Left ventricle myocardium inferior (tissue), 1 donor: ENCODE measurements around the gene WNT2B. TPM values are rescaled to one million over a fixed set of nuclear protein-coding genes. Genes with fewer than 3 reads are reported as not detected.

Experiments
- DNase-seq: peaks from one replicate; pipeline ENCODE4 v3.0.0-alpha.2; 2020
- H3K27ac ChIP-seq: fragments of 200-600 bp; replicated peaks from 2 replicates; pipeline ENCODE4 v1.8.0; 2021
- H3K27me3 ChIP-seq: fragments of 200-600 bp; 2 replicates; pipeline ENCODE4 v1.8.0; 2021; ENCODE audit warnings: low read depth
- H3K36me3 ChIP-seq: fragments of 200-600 bp; 2 replicates; pipeline ENCODE4 v1.8.0; 2021
- H3K4me1 ChIP-seq: fragments of 200-600 bp; 2 replicates; pipeline ENCODE4 v1.8.0; 2021
- H3K4me3 ChIP-seq: fragments of 200-600 bp; 2 replicates; pipeline ENCODE4 v1.8.0; 2021; ENCODE audit warnings: mild to moderate bottlenecking, moderate library complexity
- H3K9me3 ChIP-seq: fragments of 200-600 bp; replicated peaks from 2 replicates; pipeline ENCODE4 v1.8.0; 2021
- intact Hi-C: fragments of 100-400 bp; cut with micrococcal nuclease; formaldehyde crosslinking; loops from one replicate; pipeline ENCODE4 v1.11.0; 2022
- total RNA-seq: library from RNA; stranded (reverse); fragmentation: NEBNext Ultra II Directional; extraction: Animal tissue kit (Norgen Biotek cat#: 25700); gene quantifications from one replicate; pipeline ENCODE4 v1.2.1, GENCODE V29; 2021
- TF ChIP-seq, protein P1 (sequence below): fragments of 200-600 bp; IDR thresholded peaks from 2 replicates; pipeline ENCODE4 v1.8.0; 2021; ENCODE audit warnings: antibody characterized with exemption, mild to moderate bottlenecking, borderline replicate concordance
- donor health status: DM: no; HTN: yes; CAD: no; lungs with severe emphysema.

The WNT2B gene
- total RNA-seq, 1 donor from 2014 or later = 1.7 TPM

DNA sequence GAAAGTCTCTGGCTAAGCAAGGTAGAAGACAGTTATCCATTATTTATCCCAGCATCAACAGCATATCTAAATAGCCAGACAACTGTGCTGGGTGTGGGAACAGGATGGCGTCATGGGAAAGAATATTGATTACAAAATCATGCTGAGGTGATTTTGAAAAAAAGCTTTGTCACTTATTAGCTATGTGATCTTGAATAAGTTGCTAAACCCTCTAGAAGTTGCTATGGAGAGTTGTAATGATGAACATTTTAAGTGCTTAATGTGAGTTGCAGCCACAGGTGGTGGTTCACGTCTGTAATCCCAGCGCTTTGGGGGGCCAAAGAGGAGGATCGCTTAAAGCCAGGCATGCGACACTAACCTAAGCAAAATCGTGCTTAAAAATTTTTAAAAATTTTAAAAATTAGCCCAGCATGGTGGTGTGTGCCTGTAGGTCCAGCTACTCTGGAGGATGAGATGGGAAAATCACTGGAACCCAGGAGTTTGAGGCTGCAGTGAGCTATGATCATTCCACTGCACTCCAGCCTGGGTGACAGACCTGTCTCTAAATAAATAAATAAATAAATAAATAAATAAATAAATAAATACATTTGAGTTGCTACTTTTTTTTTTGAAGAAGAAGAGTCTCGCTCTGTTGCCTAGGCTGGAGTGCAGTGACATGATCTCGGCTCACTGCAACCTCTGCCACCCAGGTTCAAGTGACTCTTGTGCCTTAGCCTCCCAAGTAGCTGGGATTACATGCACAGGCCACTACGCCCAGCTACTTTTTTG lies 33.6 kb downstream of the WNT2B start:
- TF ChIP-seq, protein P1, sequence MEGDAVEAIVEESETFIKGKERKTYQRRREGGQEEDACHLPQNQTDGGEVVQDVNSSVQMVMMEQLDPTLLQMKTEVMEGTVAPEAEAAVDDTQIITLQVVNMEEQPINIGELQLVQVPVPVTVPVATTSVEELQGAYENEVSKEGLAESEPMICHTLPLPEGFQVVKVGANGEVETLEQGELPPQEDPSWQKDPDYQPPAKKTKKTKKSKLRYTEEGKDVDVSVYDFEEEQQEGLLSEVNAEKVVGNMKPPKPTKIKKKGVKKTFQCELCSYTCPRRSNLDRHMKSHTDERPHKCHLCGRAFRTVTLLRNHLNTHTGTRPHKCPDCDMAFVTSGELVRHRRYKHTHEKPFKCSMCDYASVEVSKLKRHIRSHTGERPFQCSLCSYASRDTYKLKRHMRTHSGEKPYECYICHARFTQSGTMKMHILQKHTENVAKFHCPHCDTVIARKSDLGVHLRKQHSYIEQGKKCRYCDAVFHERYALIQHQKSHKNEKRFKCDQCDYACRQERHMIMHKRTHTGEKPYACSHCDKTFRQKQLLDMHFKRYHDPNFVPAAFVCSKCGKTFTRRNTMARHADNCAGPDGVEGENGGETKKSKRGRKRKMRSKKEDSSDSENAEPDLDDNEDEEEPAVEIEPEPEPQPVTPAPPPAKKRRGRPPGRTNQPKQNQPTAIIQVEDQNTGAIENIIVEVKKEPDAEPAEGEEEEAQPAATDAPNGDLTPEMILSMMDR = no peak
- H3K27me3 ChIP-seq = no peaks in the 10 kb centered on the region
- H3K9me3 ChIP-seq = no peaks in the 10 kb centered on the region
- DNase-seq = no peak
- H3K4me3 ChIP-seq = no peak overlapping the region
- H3K27ac ChIP-seq = no peak overlapping the region
- H3K36me3 ChIP-seq = peaks cover 32% of the 10 kb centered on the region
- intact Hi-C loops = no loop called here
- H3K4me1 ChIP-seq = peaks cover 25% of the 10 kb centered on the region

DNA sequence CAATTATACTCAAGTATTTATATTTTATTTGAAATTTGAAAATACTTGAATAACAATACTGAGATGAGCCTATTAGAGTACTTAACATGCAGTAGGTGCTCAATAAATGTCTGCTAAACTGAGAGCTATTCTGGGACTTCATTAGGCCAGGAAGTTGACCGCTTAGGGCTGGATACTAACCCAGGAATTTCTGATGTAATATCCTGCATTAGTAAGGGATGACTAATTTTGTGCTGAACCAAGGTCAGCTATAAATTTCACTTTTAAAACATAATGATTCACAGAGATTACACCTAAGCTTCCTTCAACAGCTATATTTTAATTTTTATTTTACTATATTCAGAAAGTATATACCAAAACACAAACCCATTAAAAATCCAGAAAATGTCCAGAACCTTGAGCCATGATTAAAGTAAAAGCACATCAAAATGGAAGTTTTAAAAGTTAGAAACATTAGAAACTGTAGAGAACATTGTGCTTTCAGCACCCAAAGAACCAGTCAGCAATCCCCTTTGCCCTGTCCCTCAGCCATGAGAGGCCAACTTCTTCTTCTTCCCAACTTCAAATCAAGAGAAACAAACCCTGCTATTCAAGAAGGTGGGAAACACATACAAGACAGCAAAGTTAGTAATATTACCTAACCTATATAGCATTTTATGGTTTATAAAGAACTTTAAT lies 35.4 kb downstream of the WNT2B start:
- Histone ChIP-seq H3K4me1 (peaks cover 18% of the 10 kb centered on the region), H3K4me3 (no peak overlapping the region), H3K27me3 (no peaks in the 10 kb centered on the region), H3K36me3 (peaks cover 48% of the 10 kb centered on the region), H3K27ac (peak overlapping the region; percentile 51), H3K9me3 (no peaks in the 10 kb centered on the region)
- intact Hi-C loops = no loop called here
- no peak for DNase-seq
- TF ChIP-seq, protein P1 = no peak

DNA sequence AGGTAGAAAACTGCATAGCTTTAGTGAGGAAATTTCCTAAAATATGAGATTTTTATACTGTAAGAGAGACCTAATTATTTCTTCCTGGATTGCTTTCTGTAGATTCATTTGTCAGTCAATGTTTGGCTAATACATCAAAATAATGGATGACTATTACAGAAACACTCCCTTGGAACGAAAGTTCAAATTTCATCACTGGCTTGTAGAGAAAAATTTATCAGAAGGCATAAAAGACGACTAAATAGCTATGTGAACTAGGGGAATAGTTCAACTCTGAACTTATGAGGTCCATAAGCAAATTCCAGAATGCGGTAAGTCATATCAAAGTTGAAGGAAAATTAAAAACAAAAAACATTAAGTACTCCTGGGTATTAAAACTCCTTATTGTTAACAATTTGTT lies 36.0 kb downstream of the WNT2B start:
- H3K27ac ChIP-seq = peak overlapping the region; percentile 51
- no peak overlapping the region for H3K4me3 ChIP-seq
- intact Hi-C loops = no loop called here
- no peaks in the 10 kb centered on the region for H3K9me3 ChIP-seq
- TF ChIP-seq, protein P1 = no peak
- H3K36me3 ChIP-seq = peaks cover 53% of the 10 kb centered on the region
- H3K27me3 ChIP-seq = no peaks in the 10 kb centered on the region
- DNase-seq = no peak
- H3K4me1 ChIP-seq = peaks cover 17% of the 10 kb centered on the region

DNA sequence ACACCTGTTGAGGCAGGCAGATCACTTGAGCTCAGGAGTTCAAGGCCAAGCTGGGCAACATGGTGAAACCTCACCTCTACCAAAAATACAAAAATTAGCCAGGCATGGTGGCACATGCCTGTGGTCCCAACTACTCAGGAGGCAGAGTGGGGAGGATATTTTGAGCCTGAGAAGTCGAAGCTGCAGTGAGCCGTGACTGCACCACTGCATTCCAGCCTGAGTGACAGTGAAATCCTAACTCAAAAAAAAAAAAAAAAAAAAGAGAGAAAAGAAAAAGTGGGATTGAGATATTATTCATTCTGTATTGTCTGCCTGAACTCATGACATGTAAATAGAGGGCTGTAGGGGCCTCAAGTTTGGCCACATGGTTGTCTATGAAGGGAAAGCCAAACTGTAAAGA lies 37.3 kb downstream of the WNT2B start:
- no peak for DNase-seq
- TF ChIP-seq, protein P1 = no peak
- H3K9me3 ChIP-seq = no peaks in the 10 kb centered on the region
- intact Hi-C loops = no loop called here
- peaks cover 5% of the 10 kb centered on the region for H3K4me1 ChIP-seq
- H3K4me3 ChIP-seq = no peak overlapping the region
- peaks cover 53% of the 10 kb centered on the region for H3K36me3 ChIP-seq
- H3K27ac ChIP-seq = no peak overlapping the region
- no peaks in the 10 kb centered on the region for H3K27me3 ChIP-seq

DNA sequence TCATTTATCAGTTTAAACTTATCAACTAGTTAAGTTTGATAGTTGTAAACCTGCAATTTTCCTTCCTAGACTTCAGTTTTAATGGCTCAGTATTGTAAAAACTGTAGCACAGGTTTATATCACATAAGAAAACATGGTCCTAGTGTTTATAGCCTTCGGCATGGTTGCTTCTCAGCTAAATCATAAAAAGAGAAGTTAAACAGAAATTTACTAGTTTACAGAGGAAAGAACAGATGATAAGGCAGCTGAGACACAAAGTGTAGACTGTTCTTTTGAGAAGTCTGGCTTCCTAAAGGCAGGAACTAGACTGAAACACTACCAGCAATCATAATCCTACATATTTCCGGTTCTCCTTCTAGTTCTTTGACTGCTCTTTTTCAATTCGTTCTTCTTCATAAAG lies 39.8 kb downstream of the WNT2B start:
- Histone ChIP-seq H3K27me3 (no peaks in the 10 kb centered on the region), H3K4me3 (no peak overlapping the region), H3K9me3 (no peaks in the 10 kb centered on the region), H3K4me1 (peaks cover 5% of the 10 kb centered on the region), H3K27ac (no peak overlapping the region), H3K36me3 (peaks cover 41% of the 10 kb centered on the region)
- intact Hi-C loops = no loop called here
- no peak for DNase-seq
- TF ChIP-seq, protein P1 = no peak
